Gastroesophageal sphincter (tissue), 4 donors: Measurements from ENCODE around the gene GRID2. TPM values are rescaled to one million over a fixed set of nuclear protein-coding genes. Genes with fewer than 3 reads are reported as not detected.

ENCODE experiments used
- ATAC-seq: fragments of 150-250 bp; one replicate; pipeline ENCODE4 v1.9.1; 2016; ENCODE audit warnings: mild to moderate bottlenecking, moderate library complexity
- H3K27ac ChIP-seq, 4 donors: fragments of 200-600 bp; sonication (generic) in 3 of 4; 1 replicate in 3 of 4; 2 replicates in 1 of 4; pipeline ENCODE4 v1.5.1; 2016 to 2019
- H3K27me3 ChIP-seq: fragments of 200-600 bp; sonication (generic); one replicate; pipeline ENCODE4 v1.5.1; 2019
- H3K36me3 ChIP-seq, 2 donors: fragments of 200-600 bp; sonication (generic); one replicate each; pipeline ENCODE4 v1.5.1; 2019; ENCODE audit warnings: control low read depth in 1 of 2
- H3K4me1 ChIP-seq, 3 donors: fragments of 200-600 bp; sonication (generic); 1 replicate in 2 of 3; 2 replicates in 1 of 3; pipeline ENCODE4 v1.5.1; 2016 to 2019; ENCODE audit warnings: control low read depth in 2 of 3
- H3K4me3 ChIP-seq, 2 donors: fragments of 200-600 bp; sonication (generic); one replicate each; pipeline ENCODE4 v1.5.1; 2019; ENCODE audit warnings: mild to moderate bottlenecking in 1 of 2, moderate library complexity in 1 of 2
- H3K9me3 ChIP-seq, 3 donors: fragments of 200-600 bp; sonication (generic); one replicate each; pipeline ENCODE4 v1.5.1; 2017 to 2019; ENCODE audit warnings: control low read depth in 2 of 3
- CTCF ChIP-seq, 4 experiments: fragments of 200-600 bp in 2 of 4; fragments of 450-650 bp in 2 of 4; sonication (generic) in 1 of 4; IDR thresholded peaks; one replicate each; pipeline ENCODE4 v1.5.1; 2017 to 2019; ENCODE audit warnings: antibody characterized with exemption in 4 of 4, mild to moderate bottlenecking in 2 of 4, moderate library complexity in 2 of 4
- EP300 ChIP-seq: sonication (generic); formaldehyde crosslinking; IDR thresholded peaks from one replicate; pipeline ENCODE4 v1.6.1; 2017; ENCODE audit warnings: antibody characterized with exemption, mild to moderate bottlenecking
- POLR2A ChIP-seq, 2 donors: fragments of 450-650 bp; IDR thresholded peaks; one replicate each; pipeline ENCODE4 v1.6.1; 2017; ENCODE audit warnings: antibody characterized with exemption in 2 of 2, mild to moderate bottlenecking in 2 of 2, moderate library complexity in 1 of 2
- POLR2AphosphoS5 ChIP-seq: sonication (generic); formaldehyde crosslinking; IDR thresholded peaks from one replicate; pipeline ENCODE4 v1.6.1; 2017; ENCODE audit warnings: antibody characterized with exemption
- WGBS, 2 donors: methylation state at CpG; one replicate each; pipeline ENCODE4 v1.1.5; 2018; ENCODE audit warnings: low coverage in 1 of 2; 5-methylcytosine and 5-hydroxymethylcytosine counted together
- total RNA-seq, 4 donors: library from RNA; depleted of rRNA; stranded (reverse); fragments of >200 nt; gene quantifications; one replicate each; pipeline ENCODE4 v1.1.0, GENCODE V29; 2016

Gene GRID2
- total RNA-seq, 4 donors from 2014 or later, result 0.81 TPM; not detected in 3

GRCh38 chr4:92305878-92306520 is 2.2 kb downstream of the GRID2 start:
- no peak overlapping the region for H3K27ac ChIP-seq
- H3K4me1 ChIP-seq, result peaks cover 0 to 31% (median 24%) of the 10 kb centered on the region in 3 donors
- ATAC-seq, result no peak
- TF ChIP-seq POLR2A (IDR thresholded peaks at IDR 0.05) (no peak), EP300 (no peak), POLR2AphosphoS5 (no peak), CTCF (IDR thresholded peaks at IDR 0.05) (no peak)
- no peaks in the 10 kb centered on the region for H3K36me3 ChIP-seq
- WGBS, 2 donors, result 7 to 8% methylated on average over 10 of the region's 15 CpGs
- H3K4me3 ChIP-seq, result peak overlapping the region in 1 of 2 donors; percentile 47
- no peaks in the 10 kb centered on the region for H3K9me3 ChIP-seq
- peaks cover 65% of the 10 kb centered on the region for H3K27me3 ChIP-seq

- peaks cover 0 to 31% (median 24%) of the 10 kb centered on the region in 3 donors for H3K4me1 ChIP-seq
- no peak for ATAC-seq
- no peaks in the 10 kb centered on the region for H3K9me3 ChIP-seq
- peaks cover 55% of the 10 kb centered on the region for H3K27me3 ChIP-seq
- TF ChIP-seq CTCF (IDR thresholded peaks at IDR 0.05) (no peak), EP300 (no peak), POLR2AphosphoS5 (no peak), POLR2A (IDR thresholded peaks at IDR 0.05) (no peak)
- H3K36me3 ChIP-seq, result no peaks in the 10 kb centered on the region
- H3K4me3 ChIP-seq, result no peak overlapping the region
- WGBS, 2 donors, result 98 to 100% methylated on average over 2 of the region's 2 CpGs
- H3K27ac ChIP-seq, result no peak overlapping the region
Measured at GRCh38 chr4:92307181-92307580, 3.4 kb downstream of the GRID2 start.

- Histone ChIP-seq H3K9me3 (no peaks in the 10 kb centered on the region), H3K36me3 (no peaks in the 10 kb centered on the region), H3K27ac (no peak overlapping the region), H3K4me3 (no peak overlapping the region), H3K4me1 (peaks cover 0 to 31% (median 24%) of the 10 kb centered on the region in 3 donors), H3K27me3 (peaks cover 49% of the 10 kb centered on the region)
- TF ChIP-seq CTCF (IDR thresholded peaks at IDR 0.05) (no peak), POLR2A (IDR thresholded peaks at IDR 0.05) (no peak), POLR2AphosphoS5 (no peak), EP300 (no peak)
- no peak for ATAC-seq
- WGBS, 2 donors, result 62 to 71% methylated on average over 4 of the region's 4 CpGs
Measured at GRCh38 chr4:92307866-92308265, 4.1 kb downstream of the GRID2 start.

- TF ChIP-seq POLR2A (IDR thresholded peaks at IDR 0.05) (no peak), POLR2AphosphoS5 (no peak), EP300 (no peak), CTCF (IDR thresholded peaks at IDR 0.05) (no peak)
- no peaks in the 10 kb centered on the region for H3K4me1 ChIP-seq
- no peaks in the 10 kb centered on the region for H3K27me3 ChIP-seq
- no peak overlapping the region for H3K27ac ChIP-seq
- H3K36me3 ChIP-seq, result no peaks in the 10 kb centered on the region
- no peak for ATAC-seq
- H3K9me3 ChIP-seq, result no peaks in the 10 kb centered on the region
- no peak overlapping the region for H3K4me3 ChIP-seq
- WGBS, 2 donors, result 100% methylated on average over 1 of the region's 1 CpG
Measured at GRCh38 chr4:92317047-92317446, 13.3 kb downstream of the GRID2 start.

GRCh38 chr4:92328095-92328494 is 24.3 kb downstream of the GRID2 start:
- TF ChIP-seq EP300 (no peak), CTCF (IDR thresholded peaks at IDR 0.05) (no peak), POLR2A (IDR thresholded peaks at IDR 0.05) (no peak), POLR2AphosphoS5 (no peak)
- ATAC-seq, result no peak
- H3K36me3 ChIP-seq, result no peaks in the 10 kb centered on the region
- 62% methylated on average over 2 of the region's 2 CpGs for WGBS, 2 donors
- no peaks in the 10 kb centered on the region for H3K4me1 ChIP-seq
- no peak overlapping the region for H3K4me3 ChIP-seq
- no peaks in the 10 kb centered on the region for H3K9me3 ChIP-seq
- H3K27ac ChIP-seq, result no peak overlapping the region
- no peaks in the 10 kb centered on the region for H3K27me3 ChIP-seq
